Measurements from ENCODE around the gene CAPZA1.
A peak's percentile ranks its signal among the peaks of the same experiment; 100 is the strongest.
"Not testable (repeated sequence)": the region's sequence is repeated elsewhere in the genome, so short reads cannot be mapped to it uniquely, and the experiment has no call there.

CAPZA1 gene

GRCh38 chr1:112619518-112620376 lies at the start of gene CAPZA1:
TSS of gene CAPZA1 (plus strand) at chr1:112619832. CDS start at chr1:112619845, 13 bp downstream.
- DNase-seq (ENCODE audit: low read depth) = peak; percentile 91

DNA sequence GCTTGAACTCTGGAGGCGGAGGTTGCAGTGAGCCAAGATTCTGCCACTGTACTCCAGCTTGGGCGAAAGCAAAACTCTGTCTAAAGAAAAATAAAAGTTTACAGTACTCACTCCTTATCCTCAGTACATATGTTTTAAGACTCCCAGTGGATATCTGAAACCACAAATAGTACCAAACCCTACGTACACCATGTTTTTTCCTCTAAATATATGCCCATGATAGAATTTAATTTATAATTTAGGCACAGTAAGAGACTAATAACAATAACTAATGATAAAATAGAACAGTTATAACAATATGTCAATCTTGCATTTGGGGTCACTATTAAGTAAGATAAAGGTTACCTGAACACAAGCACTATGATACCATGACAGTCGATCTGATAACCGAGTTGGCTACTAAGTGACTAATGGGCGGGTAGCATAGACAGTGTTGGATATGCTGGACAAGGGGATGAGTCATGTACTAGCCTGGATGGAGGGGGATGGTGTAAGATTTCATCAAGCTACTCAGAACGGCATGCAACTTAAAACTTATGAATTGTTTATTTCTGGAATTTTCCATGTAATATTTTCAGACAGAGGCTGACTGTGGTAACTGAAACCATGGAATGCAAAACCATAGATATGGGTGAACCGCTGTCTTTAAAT lies 44.4 kb upstream of the CAPZA1 start:
- peak; percentile 100 for DNase-seq (ENCODE audit: low read depth)

DNA sequence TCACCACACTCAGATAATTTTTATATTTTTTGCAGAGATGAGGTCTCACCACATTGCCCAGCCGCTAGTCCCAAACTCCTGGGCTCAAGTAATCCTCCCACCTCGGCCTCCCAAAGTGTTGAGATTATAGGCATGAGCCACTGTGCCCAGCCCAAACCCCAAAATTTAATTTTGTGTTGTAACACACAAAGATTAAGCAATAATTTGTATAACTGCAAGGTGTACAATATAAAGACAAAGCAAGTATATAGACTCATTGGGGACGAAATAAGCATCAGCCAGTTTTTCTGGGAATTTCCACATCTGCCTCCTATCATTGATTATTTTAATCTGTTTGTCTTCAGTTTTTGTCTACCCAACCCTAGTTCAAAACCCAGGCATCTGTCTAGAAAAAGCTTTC lies 43.4 kb upstream of the CAPZA1 start:
- no peak for DNase-seq (ENCODE audit: low read depth)

DNA sequence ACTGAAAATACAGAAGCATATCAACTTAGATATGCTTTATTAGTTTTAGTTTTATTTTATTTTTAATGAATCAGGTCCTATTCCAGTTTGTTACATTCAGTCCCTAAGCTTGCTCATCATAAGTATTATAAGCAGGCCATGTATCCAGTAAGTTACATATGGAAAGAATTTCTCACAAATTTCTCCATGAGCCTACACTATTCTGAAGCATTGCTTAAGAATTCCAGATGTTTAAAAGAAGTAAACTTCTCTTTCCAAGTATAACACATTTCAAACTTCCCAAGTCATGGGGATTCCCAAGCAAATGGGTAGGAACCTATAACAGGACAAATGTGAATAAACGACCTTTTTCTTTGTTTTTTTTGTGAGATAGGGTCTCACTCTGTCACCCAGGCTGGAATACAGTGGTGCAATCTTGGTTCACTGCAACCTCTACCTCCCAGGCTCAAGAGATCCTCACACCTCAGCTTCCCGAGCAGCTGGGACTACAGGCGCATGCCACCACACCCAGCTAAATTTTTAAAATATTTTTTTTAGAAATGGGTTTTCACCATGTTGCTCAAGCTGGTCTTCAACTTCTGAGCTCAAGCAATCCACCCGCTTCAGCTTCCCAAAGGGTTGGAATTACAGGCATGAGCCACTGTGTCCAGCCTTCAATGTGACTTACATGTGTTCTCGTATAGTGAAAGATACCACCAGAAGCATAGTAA lies 39.7 kb upstream of the CAPZA1 start:
- DNase-seq (ENCODE audit: low read depth) = no peak

GRCh38 chr1:112581586-112582192 lies 37.9 kb upstream of the CAPZA1 start:
- peak; percentile 16 for DNase-seq (ENCODE audit: low read depth)

- DNase-seq (ENCODE audit: low read depth) = no peak
Observed at GRCh38 chr1:112583366-112583765, 36.3 kb upstream of the CAPZA1 start.

DNA sequence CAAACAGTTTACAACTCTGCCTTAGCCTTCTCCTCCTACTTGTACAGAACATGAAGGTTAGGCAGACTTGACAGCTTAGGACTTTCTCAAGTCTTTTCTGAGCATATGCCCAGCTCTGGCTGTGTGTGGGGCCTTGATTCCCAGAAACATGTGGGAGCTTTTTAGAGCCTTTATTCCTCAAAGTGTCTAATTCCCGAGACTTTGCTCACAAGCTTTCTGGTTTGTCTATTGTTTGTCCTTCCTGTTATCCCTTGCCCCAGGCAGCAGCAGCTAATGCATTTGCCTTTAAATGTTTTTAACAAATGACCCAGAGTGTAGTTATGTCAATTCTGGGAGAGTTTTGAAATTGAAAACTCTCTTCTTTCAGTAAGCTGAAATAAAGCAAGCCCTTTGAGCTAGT lies 29.9 kb upstream of the CAPZA1 start:
- DNase-seq (ENCODE audit: low read depth) = no peak

GRCh38 chr1:112594208-112594876 lies 25.3 kb upstream of the CAPZA1 start:
- DNase-seq (ENCODE audit: low read depth) = no peak

DNA sequence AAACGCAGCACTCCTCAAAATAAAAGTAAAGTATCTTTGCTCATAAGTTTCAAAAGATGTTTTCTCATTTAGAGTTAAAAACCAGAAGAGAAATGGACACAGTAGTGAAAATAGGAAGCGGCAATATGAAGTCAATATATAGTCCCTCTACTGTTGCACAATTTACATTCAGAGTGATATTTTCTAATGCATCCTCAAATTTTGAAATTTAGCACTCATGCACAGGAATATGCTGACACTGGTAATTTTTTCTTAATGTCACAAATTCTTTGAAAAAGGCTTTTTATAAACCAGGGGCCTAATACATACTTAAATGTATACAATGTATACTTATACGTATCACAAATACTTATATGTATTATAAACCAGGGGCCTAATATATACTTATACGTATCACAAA lies 20.2 kb upstream of the CAPZA1 start:
- DNase-seq (ENCODE audit: low read depth) = no peak

DNA sequence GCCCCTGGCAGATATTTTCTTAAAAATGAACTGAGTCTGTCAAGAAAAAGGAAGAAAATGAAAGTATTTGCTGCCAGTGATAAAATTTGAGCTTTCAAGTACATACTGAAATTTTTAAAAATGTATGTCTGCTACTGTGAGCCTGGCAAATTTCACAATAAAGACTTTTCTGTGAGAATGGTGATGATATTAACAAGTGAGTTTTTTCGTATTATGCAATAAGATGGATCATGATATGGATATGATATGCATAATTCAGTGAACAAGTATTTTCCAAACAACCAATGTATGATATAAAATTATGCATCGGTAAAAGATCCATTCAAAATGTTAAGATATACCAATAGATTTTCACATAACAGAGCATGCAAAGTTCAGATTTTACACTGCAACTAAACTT lies 16.6 kb upstream of the CAPZA1 start:
- no peak for DNase-seq (ENCODE audit: low read depth)

DNA sequence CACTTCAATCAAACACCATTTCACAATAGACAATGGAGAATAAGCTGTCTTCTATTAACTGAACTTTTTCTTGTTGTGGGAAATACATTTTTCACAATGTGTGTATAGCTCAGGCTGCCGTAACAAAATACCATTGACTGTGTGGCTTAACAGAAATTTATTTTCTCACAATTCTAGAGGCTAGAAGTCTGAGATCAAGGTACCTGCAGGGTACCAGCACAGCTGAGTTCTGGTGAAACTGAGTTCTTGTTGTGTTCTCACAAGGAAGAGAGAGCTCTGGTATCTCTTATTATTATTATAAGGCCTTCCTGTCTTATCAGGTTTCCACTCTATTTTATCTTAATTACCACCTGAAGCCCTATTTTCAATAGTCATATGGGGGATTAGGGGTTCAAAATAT lies 16.1 kb upstream of the CAPZA1 start:
- DNase-seq (ENCODE audit: low read depth) = no peak

GRCh38 chr1:112605633-112606327 lies 13.9 kb upstream of the CAPZA1 start:
- no peak for DNase-seq (ENCODE audit: low read depth)

GRCh38 chr1:112614460-112615065 lies 5.1 kb upstream of the CAPZA1 start:
- DNase-seq (ENCODE audit: low read depth) = peak; percentile 64

GRCh38 chr1:112618114-112618720 lies 1.4 kb upstream of the CAPZA1 start:
- DNase-seq (ENCODE audit: low read depth) = peak; percentile 39

- peak; percentile 75 for DNase-seq (ENCODE audit: low read depth)
Observed at GRCh38 chr1:112618721-112619517, 713 bp upstream of the CAPZA1 start, which contains the start of gene ST7L. TSS of gene ST7L (minus strand) at chr1:112619141. CDS start at chr1:112619113, 28 bp downstream.

DNA sequence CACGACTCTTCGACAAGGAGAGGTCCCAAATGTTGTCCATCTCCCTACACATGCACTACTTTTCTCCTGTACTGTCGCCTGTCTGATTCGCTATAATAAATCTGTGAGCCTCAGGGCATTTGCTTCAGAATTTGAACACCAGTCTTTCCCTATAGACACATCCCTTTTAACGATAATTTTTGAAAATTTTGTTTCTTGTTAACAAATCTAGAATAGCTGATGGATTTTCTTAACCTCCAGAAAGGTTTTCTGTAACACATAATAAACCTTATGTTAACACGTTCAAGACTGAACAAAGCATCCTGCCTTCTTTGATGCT lies 704 bp downstream of the CAPZA1 start:
- no peak for DNase-seq (ENCODE audit: low read depth)

DNA sequence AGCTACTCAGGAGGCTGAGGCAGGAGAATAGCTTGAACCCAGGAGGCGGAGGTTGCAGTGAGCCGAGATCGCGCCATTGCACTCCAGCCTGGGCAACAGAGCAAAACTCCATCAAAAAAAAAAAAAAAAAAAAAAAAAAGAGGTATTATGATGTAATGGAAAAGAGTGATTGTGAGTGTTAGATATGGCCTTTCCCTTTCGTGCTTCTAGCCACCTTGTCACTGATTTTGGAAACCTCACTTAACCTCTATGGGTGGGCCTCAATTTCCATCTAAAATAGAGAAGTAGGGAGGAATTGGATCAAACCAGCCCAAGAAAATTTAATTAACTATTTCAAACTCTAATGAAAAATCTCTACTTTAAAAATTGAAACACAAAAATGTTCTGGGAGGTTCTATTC lies 4.9 kb downstream of the CAPZA1 start:
- DNase-seq (ENCODE audit: low read depth) = not testable (repeated sequence)

DNA sequence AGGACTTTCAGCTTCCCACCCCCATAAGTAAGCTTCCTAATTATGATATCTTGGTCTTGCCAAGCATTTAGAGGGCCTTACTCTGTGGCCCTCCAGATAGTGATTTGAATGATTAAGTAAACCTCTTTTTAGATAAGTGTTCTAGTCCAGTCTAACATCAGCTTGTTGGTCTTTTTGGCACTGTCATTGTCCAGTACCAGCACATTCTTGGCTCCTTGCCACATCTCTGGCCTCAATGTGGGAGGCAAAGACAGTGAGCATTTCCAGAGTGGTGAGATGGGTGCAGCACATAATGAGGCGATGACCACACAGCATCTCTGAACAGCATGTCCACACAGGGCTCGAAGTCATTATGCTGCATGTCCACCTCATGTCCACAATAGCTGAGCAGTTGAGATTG lies 6.1 kb downstream of the CAPZA1 start:
- peak; percentile 81 for DNase-seq (ENCODE audit: low read depth)

DNA sequence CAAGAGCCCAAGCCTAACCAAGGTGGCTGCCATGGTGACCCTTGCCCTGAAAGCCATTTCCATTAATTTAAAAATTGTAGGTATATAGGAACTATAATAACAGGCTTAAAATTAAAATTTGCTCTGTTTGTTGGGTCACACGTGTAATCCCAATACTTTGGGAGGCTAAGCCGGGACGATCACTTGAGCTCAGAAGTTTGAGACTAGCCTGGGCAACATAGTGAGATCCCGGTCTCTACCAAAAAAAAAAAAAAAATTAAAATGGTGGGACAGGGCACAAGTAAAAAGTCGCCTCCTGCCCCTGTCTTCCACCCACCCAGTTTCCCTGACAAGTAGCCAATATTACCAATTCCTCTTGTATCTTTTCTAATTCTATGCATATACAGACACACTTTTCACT lies 6.6 kb downstream of the CAPZA1 start:
- DNase-seq (ENCODE audit: low read depth) = no peak

DNA sequence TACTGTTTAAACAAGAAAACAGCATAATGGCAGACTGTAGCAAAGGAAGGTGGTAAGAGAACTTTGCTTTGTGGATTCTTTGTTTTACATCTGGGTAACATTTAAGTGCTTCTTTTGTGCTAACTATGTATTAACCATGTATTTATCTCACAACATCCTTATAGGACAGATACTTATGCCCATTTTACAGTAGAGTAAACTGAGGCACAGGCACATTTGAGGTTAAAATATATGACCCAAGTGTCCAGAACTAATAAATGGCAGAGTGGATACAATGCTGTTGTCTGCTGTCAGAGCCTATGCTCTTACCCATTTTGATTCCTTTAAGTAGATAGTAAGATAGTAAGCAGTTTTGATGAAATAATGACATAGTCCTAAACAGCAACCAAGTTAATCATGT lies 7.3 kb downstream of the CAPZA1 start:
- no peak for DNase-seq (ENCODE audit: low read depth)

Measured in amniotic epithelial cell (primary cell).